ENCODE results near the gene DMWD. TPM values are rescaled to one million over a fixed set of nuclear protein-coding genes. Genes with fewer than 3 reads are reported as not detected.

DMWD gene
- total RNA-seq, 1 experiment from 2014 or later, result 64.6 TPM

DNA sequence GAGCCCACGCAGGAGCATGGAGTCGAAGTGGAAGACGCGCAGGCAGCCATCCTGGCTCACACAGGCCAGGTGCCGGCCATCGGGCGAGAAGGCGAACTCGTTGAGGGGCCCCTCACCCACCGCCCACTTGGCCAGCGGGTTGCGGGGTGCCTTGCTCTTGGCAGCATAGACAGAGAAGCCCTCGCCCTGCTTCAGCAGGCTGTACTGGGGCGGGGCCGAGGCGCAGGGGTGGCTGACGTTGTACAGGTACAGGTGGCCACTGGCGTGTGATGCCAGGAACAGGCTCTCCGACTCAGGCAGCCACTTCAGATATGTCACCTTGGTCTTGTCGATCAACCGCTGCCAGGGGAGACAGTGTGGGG is 6.1 kb downstream of the DMWD start:
- Histone ChIP-seq H3K9me3 (ENCODE audit: control insufficient read depth, insufficient read depth, low read depth, low read length) (no peaks in the 10 kb centered on the region), H3K27ac (ENCODE audit: low read length) (no peak overlapping the region), H3K4me3 (ENCODE audit: low read depth in 2 of 2, low read length in 2 of 2) (no peak overlapping the region), H3K27me3 (ENCODE audit: control insufficient read depth, insufficient read depth, low read length) (no peaks in the 10 kb centered on the region), H3K4me1 (ENCODE audit: control insufficient read depth, insufficient read depth, low read length) (peaks cover 15% of the 10 kb centered on the region), H3K36me3 (ENCODE audit: control insufficient read depth, insufficient read depth, low read length) (peaks cover 5% of the 10 kb centered on the region; the same call in 1 of the 2 replicates)
- ChIA-PET CTCF (no interaction called here), POLR2A (no interaction called here)
- no peak for ATAC-seq
- in situ Hi-C loops (cut with HindIII; ENCODE audit: low pct_unique_long_range_greater_than_20kb, low sequenced_read_pairs), result no loop called here
- no peak for DNase-seq (ENCODE audit: low read depth, low spot score)
- intact Hi-C loops (cut with micrococcal nuclease; ENCODE audit: unreplicated experiment), result no loop called here
- no TSS peak for BruUV-seq (replicated peaks)
- TF ChIP-seq, protein P1, sequence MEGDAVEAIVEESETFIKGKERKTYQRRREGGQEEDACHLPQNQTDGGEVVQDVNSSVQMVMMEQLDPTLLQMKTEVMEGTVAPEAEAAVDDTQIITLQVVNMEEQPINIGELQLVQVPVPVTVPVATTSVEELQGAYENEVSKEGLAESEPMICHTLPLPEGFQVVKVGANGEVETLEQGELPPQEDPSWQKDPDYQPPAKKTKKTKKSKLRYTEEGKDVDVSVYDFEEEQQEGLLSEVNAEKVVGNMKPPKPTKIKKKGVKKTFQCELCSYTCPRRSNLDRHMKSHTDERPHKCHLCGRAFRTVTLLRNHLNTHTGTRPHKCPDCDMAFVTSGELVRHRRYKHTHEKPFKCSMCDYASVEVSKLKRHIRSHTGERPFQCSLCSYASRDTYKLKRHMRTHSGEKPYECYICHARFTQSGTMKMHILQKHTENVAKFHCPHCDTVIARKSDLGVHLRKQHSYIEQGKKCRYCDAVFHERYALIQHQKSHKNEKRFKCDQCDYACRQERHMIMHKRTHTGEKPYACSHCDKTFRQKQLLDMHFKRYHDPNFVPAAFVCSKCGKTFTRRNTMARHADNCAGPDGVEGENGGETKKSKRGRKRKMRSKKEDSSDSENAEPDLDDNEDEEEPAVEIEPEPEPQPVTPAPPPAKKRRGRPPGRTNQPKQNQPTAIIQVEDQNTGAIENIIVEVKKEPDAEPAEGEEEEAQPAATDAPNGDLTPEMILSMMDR (IDR thresholded peaks at IDR 0.05), result no peak
- TF ChIP-seq TCF7L2 (IDR thresholded peaks at IDR 0.05; ENCODE audit: low read depth, low read length) (no peak), POLR2AphosphoS5 (IDR thresholded peaks at IDR 0.05; ENCODE audit: low read depth, low read length) (no peak)
- TF ChIP-seq, protein P2, sequence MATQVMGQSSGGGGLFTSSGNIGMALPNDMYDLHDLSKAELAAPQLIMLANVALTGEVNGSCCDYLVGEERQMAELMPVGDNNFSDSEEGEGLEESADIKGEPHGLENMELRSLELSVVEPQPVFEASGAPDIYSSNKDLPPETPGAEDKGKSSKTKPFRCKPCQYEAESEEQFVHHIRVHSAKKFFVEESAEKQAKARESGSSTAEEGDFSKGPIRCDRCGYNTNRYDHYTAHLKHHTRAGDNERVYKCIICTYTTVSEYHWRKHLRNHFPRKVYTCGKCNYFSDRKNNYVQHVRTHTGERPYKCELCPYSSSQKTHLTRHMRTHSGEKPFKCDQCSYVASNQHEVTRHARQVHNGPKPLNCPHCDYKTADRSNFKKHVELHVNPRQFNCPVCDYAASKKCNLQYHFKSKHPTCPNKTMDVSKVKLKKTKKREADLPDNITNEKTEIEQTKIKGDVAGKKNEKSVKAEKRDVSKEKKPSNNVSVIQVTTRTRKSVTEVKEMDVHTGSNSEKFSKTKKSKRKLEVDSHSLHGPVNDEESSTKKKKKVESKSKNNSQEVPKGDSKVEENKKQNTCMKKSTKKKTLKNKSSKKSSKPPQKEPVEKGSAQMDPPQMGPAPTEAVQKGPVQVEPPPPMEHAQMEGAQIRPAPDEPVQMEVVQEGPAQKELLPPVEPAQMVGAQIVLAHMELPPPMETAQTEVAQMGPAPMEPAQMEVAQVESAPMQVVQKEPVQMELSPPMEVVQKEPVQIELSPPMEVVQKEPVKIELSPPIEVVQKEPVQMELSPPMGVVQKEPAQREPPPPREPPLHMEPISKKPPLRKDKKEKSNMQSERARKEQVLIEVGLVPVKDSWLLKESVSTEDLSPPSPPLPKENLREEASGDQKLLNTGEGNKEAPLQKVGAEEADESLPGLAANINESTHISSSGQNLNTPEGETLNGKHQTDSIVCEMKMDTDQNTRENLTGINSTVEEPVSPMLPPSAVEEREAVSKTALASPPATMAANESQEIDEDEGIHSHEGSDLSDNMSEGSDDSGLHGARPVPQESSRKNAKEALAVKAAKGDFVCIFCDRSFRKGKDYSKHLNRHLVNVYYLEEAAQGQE (IDR thresholded peaks at IDR 0.05; ENCODE audit: insufficient read depth in 1 of 2, low read depth in 2 of 2, low read length in 1 of 2), result no peak

GRCh38 chr19:45785781-45786532 is 6.7 kb downstream of the DMWD start:
- DNase-seq (ENCODE audit: low read depth, low spot score), result no peak
- no peak for TF ChIP-seq POLR2AphosphoS5 (IDR thresholded peaks at IDR 0.05; ENCODE audit: low read depth, low read length)
- TF ChIP-seq, protein P1 (IDR thresholded peaks at IDR 0.05), result no peak
- TF ChIP-seq, protein P2 (IDR thresholded peaks at IDR 0.05; ENCODE audit: insufficient read depth in 1 of 2, low read depth in 2 of 2, low read length in 1 of 2), result no peak
- no peak for TF ChIP-seq SIN3A (IDR thresholded peaks at IDR 0.05; ENCODE audit: borderline replicate concordance, insufficient read depth, low read depth, low read length)
- H3K9me3 ChIP-seq (ENCODE audit: control insufficient read depth, insufficient read depth, low read depth, low read length), result no peaks in the 10 kb centered on the region
- intact Hi-C loops (cut with micrococcal nuclease; ENCODE audit: unreplicated experiment) (no loop called here), in situ Hi-C loops (cut with HindIII; ENCODE audit: low pct_unique_long_range_greater_than_20kb, low sequenced_read_pairs) (no loop called here)
- ChIA-PET CTCF (no interaction called here), POLR2A (no interaction called here)
- H3K36me3 ChIP-seq (ENCODE audit: control insufficient read depth, insufficient read depth, low read length), result peaks cover 5% of the 10 kb centered on the region; the same call in 1 of the 2 replicates
- no peak overlapping the region for H3K4me3 ChIP-seq (ENCODE audit: low read depth in 2 of 2, low read length in 2 of 2)
- no peak overlapping the region for H3K27ac ChIP-seq (ENCODE audit: low read length)
- no TSS peak for BruUV-seq (replicated peaks)
- H3K27me3 ChIP-seq (ENCODE audit: control insufficient read depth, insufficient read depth, low read length), result no peaks in the 10 kb centered on the region
- H3K4me1 ChIP-seq (ENCODE audit: control insufficient read depth, insufficient read depth, low read length), result peaks cover 15% of the 10 kb centered on the region
- ATAC-seq, result no peak
